Measurements from ENCODE around the gene PRPF6. TPM values are rescaled to one million over a fixed set of nuclear protein-coding genes. Genes with fewer than 3 reads are reported as not detected.
A peak's percentile ranks its signal among the peaks of the same experiment; 100 is the strongest.

PRPF6 gene
- total and polyA plus RNA-seq, 2 experiments from 2014 or later: 47.1 to 54.8 TPM

DNA sequence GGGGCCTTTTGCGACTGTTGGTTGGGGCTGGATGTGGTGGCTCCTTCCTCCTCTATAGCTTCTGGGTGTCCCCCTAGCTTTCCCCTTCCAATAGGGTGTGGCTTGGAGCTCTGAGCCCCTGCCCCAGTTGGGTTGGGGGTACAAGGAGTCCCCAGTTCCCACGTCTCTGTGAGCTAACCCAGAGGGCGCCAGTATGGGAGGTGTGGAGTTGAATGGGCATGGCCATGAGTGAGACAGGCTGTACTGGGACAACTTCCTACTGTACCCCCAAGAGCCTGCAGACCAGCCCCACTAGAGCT, 56.2 kb downstream of the PRPF6 start:
- WGBS, 2 experiments (ENCODE audit: low coverage in 1 of 2, low lambda C conversion rate in 2 of 2, missing lambda C conversion rate in 2 of 2): 64 to 67% methylated on average over 3 of the region's 3 CpGs
- no peaks in the 10 kb centered on the region for H4K20me1 ChIP-seq (ENCODE audit: insufficient read depth)
- no peak overlapping the region for H3K4me3 ChIP-seq
- H3K36me3 ChIP-seq (ENCODE audit: low read depth): no peaks in the 10 kb centered on the region
- no peaks in the 10 kb centered on the region for H3F3A ChIP-seq (ENCODE audit: insufficient read depth)
- H3K4me1 ChIP-seq (ENCODE audit: insufficient read depth): no peaks in the 10 kb centered on the region
- H3K9me2 ChIP-seq (ENCODE audit: insufficient read depth): no peaks in the 10 kb centered on the region
- H3K9me3 ChIP-seq (ENCODE audit: low read depth): no peaks in the 10 kb centered on the region
- no peaks in the 10 kb centered on the region for H3K79me2 ChIP-seq (ENCODE audit: insufficient read depth)
- no peak overlapping the region for H3K9ac ChIP-seq
- H3K4me2 ChIP-seq (ENCODE audit: unreplicated experiment): no peak overlapping the region
- no peak overlapping the region for H2AFZ ChIP-seq
- TF ChIP-seq EZH2 (IDR thresholded peaks at IDR 0.05; ENCODE audit: insufficient read depth, poor library complexity, severe bottlenecking) (no peak), EZH2phosphoT487 (IDR thresholded peaks at IDR 0.05; ENCODE audit: insufficient read depth, low read depth) (no peak)
- H3K27ac ChIP-seq: no peak overlapping the region
- H3K27me3 ChIP-seq (replicated peaks; ENCODE audit: insufficient read depth): peaks cover 29% of the 10 kb centered on the region
- DNase-seq: no peak
- in situ Hi-C loops (cut with MboI): no loop called here

DNA sequence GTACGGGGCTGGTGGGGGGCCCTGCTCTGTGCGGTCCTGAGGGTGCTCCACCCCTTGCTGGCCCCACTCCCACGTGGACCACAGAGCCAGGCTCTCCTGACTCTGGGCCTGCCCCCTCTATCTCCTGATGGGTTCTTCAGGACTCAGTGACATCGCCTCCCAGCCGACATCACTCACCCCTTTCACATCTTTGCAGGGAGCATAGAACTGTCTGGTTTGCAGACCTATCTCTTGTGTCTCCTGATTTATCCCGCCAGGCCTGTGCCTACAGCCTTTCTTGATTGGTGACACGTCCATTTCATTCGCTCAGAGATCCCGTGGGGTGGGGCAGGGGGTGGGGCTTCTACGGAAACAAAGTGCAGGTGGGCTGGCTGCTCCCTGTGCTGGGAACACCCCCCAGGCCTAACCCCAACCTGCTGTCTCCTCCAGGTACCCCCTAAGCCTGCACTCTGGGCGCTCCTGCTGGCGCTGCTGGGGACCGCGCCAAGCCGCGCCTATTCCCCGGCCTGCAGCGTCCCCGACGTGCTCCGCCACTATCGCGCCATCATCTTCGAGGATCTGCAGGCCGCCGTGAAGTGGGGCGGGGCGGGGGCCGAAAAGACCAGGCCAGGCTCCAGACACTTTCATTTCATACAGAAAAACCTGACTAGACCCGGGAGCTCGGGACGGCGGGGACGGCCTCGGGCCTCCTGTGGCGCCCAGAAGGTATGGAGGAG, 56.7 kb downstream of the PRPF6 start:
- peaks cover 31% of the 10 kb centered on the region for H3K27me3 ChIP-seq (replicated peaks; ENCODE audit: insufficient read depth)
- in situ Hi-C loops (cut with MboI): no loop called here
- no peaks in the 10 kb centered on the region for H3K9me3 ChIP-seq (ENCODE audit: low read depth)
- TF ChIP-seq EZH2 (IDR thresholded peaks at IDR 0.05; ENCODE audit: insufficient read depth, poor library complexity, severe bottlenecking) (peak; percentile 39), EZH2phosphoT487 (IDR thresholded peaks at IDR 0.05; ENCODE audit: insufficient read depth, low read depth) (no peak)
- no peaks in the 10 kb centered on the region for H3K4me1 ChIP-seq (ENCODE audit: insufficient read depth)
- no peaks in the 10 kb centered on the region for H3K9me2 ChIP-seq (ENCODE audit: insufficient read depth)
- no peaks in the 10 kb centered on the region for H3F3A ChIP-seq (ENCODE audit: insufficient read depth)
- H3K4me3 ChIP-seq: no peak overlapping the region
- DNase-seq: no peak
- H3K79me2 ChIP-seq (ENCODE audit: insufficient read depth): no peaks in the 10 kb centered on the region
- no peaks in the 10 kb centered on the region for H3K36me3 ChIP-seq (ENCODE audit: low read depth)
- H4K20me1 ChIP-seq (ENCODE audit: insufficient read depth): no peaks in the 10 kb centered on the region
- 9% methylated on average over 34 to 36 of the region's 36 CpGs for WGBS, 2 experiments (ENCODE audit: low coverage in 1 of 2, low lambda C conversion rate in 2 of 2, missing lambda C conversion rate in 2 of 2)
- H3K27ac ChIP-seq: no peak overlapping the region
- no peak overlapping the region for H3K4me2 ChIP-seq (ENCODE audit: unreplicated experiment)
- H3K9ac ChIP-seq: no peak overlapping the region
- no peak overlapping the region for H2AFZ ChIP-seq

DNA sequence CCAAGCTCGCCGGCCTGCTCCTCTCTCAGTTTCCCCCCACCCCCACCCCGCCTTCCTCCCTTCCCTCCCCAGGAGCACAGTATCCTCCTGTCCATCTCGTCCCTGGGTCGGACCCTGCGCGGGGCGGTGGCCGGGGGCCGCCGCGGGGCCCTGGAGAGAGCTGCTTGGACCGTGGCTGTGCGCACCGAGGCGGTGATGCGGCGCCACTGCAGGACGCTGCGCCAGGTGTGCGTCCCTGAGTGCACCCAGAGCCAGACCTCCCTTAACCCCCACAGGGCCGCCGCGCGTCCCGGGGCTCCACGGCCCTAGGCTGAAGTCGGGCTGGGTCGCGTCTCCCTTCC, 57.3 kb downstream of the PRPF6 start:
- Histone ChIP-seq H3K9ac (no peak overlapping the region), H3K9me2 (ENCODE audit: insufficient read depth) (no peaks in the 10 kb centered on the region), H3K4me2 (ENCODE audit: unreplicated experiment) (no peak overlapping the region), H3K27me3 (replicated peaks; ENCODE audit: insufficient read depth) (peaks cover 31% of the 10 kb centered on the region), H4K20me1 (ENCODE audit: insufficient read depth) (no peaks in the 10 kb centered on the region), H3K79me2 (ENCODE audit: insufficient read depth) (no peaks in the 10 kb centered on the region), H3K9me3 (ENCODE audit: low read depth) (no peaks in the 10 kb centered on the region), H3K4me3 (peak overlapping the region; percentile 63; the same call in 1 of the 2 replicates), H3K4me1 (ENCODE audit: insufficient read depth) (no peaks in the 10 kb centered on the region), H3K27ac (no peak overlapping the region), H3K36me3 (ENCODE audit: low read depth) (no peaks in the 10 kb centered on the region), H2AFZ (no peak overlapping the region), H3F3A (ENCODE audit: insufficient read depth) (no peaks in the 10 kb centered on the region)
- no peak for DNase-seq
- 7 to 17% methylated on average over 1 to 16 of the region's 30 CpGs for WGBS, 2 experiments (ENCODE audit: low coverage in 1 of 2, low lambda C conversion rate in 2 of 2, missing lambda C conversion rate in 2 of 2)
- TF ChIP-seq EZH2 (IDR thresholded peaks at IDR 0.05; ENCODE audit: insufficient read depth, poor library complexity, severe bottlenecking): no peak
- TF ChIP-seq EZH2phosphoT487 (IDR thresholded peaks at IDR 0.05; ENCODE audit: insufficient read depth, low read depth): no peak
- in situ Hi-C loops (cut with MboI): no loop called here

- Histone ChIP-seq H3K4me1 (ENCODE audit: insufficient read depth) (no peaks in the 10 kb centered on the region), H3K27ac (no peak overlapping the region), H3K4me2 (ENCODE audit: unreplicated experiment) (peak overlapping the region; percentile 65), H3K4me3 (peak overlapping the region; percentile 63), H3K9me2 (ENCODE audit: insufficient read depth) (no peaks in the 10 kb centered on the region), H3K9ac (no peak overlapping the region), H3K79me2 (ENCODE audit: insufficient read depth) (no peaks in the 10 kb centered on the region), H2AFZ (peak overlapping the region; percentile 45), H3K27me3 (replicated peaks; ENCODE audit: insufficient read depth) (peaks cover 31% of the 10 kb centered on the region), H3F3A (ENCODE audit: insufficient read depth) (peaks cover 3% of the 10 kb centered on the region), H3K9me3 (ENCODE audit: low read depth) (no peaks in the 10 kb centered on the region), H3K36me3 (ENCODE audit: low read depth) (no peaks in the 10 kb centered on the region), H4K20me1 (ENCODE audit: insufficient read depth) (no peaks in the 10 kb centered on the region)
- no peak for TF ChIP-seq EZH2phosphoT487 (IDR thresholded peaks at IDR 0.05; ENCODE audit: insufficient read depth, low read depth)
- no peak for TF ChIP-seq EZH2 (IDR thresholded peaks at IDR 0.05; ENCODE audit: insufficient read depth, poor library complexity, severe bottlenecking)
- in situ Hi-C loops (cut with MboI): no loop called here
- WGBS, 2 experiments (ENCODE audit: low coverage in 1 of 2, low lambda C conversion rate in 2 of 2, missing lambda C conversion rate in 2 of 2): 2 to 3% methylated on average over 52 to 66 of the region's 91 CpGs
- DNase-seq: peak; percentile 76
These were observed 57.8 kb downstream of the PRPF6 start for GRCh38 chr20:64038565-64039292.
